GM18499 (cell line): ENCODE measurements around the gene RIMBP3C.
"Not testable (repeated sequence)": the region's sequence is repeated elsewhere in the genome, so short reads cannot be mapped to it uniquely, and the experiment has no call there.

Experiments used
- ATAC-seq: cut with Tn5 transposase; IDR thresholded peaks from one replicate; pipeline ENCODE4 v1.9.1; 2021; ENCODE audit warnings: moderate number of reproducible peaks; ENCODE audit not compliant: insufficient read depth, unreplicated experiment

Gene RIMBP3C

DNA sequence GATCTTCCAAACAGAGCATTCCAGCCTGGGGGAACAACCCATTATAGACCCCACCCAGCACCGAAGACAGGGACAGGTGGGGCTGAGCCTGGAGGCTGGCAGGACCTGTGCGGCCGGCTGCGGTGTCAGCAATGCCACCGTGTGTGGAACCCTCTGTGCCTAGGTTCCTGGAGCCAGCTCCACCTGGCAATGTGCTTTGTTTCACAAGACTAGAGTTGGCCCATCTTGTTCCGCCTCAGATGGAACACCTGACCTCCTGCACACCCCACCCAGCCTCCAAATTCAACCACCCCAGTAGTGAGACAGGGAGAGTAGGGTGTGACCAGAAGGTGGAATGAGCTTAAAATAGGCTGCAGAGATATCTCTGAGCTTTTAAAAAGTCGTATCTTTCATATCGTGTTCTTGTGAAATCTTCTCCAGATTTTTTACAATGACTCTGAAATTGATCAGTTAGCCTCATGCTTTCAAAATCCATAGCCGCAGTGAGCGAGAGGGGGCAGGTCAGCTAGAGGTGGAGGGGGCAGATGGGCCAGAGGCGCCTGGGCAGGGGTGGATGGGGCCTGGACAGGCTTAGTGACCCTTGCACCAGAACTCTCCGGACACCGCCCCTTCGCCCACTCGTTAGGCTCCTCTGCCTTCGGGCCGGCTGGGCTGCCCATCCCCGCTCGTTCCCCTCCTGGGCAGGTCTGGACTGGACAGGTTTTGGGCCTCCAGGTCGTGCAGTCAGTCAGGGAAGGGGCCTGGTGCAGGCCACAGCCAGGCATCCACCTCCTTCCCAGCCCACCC, 18.2 kb downstream of the RIMBP3C start:
- ATAC-seq, result not testable (repeated sequence)

- ATAC-seq, result not testable (repeated sequence)
These were observed 19.7 kb downstream of the RIMBP3C start for GRCh38 chr22:21531525-21531924.

- ATAC-seq, result not testable (repeated sequence)
These were observed 24.4 kb downstream of the RIMBP3C start for GRCh38 chr22:21526705-21527500.

DNA sequence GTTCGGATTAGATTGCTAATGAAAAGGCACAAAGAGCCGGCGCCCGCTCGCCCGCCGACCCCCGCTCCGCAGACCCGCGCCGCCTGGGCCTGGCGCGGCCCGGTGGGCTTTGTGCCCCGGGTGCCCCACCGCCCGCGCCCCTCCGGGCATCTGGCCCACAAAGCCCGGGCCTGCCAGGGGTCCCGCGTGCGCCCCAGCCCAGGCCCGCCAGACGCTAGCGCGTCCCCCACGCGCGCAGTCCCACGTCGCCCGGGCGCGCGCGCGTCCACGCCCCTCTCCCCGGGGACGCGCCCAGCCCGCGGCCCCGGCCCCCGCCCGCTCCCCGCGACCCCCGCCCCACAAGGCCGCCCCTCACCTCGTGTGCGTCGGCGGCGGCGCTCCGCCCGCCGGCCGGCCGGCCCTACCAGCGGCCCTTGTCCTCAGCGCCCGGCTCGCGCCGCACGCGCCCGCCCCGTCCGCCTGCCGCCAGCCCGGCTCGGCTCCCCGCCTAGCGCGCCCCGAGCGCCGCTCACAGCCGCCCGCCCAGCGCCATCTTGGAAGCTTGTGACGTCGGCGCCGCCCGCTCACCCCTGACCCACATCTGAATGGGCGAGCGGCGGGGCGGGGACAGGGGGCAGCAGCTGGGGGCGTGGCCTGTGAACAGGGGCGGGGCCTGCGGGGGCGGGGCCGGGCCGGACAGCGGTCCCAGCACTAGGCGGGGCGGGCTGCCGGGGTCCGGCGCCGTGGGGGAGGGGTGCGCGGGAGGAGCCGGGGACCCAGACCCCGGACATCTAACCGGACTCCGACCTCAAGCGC, 34.1 kb downstream of the RIMBP3C start:
- ATAC-seq, result not testable (repeated sequence)

DNA sequence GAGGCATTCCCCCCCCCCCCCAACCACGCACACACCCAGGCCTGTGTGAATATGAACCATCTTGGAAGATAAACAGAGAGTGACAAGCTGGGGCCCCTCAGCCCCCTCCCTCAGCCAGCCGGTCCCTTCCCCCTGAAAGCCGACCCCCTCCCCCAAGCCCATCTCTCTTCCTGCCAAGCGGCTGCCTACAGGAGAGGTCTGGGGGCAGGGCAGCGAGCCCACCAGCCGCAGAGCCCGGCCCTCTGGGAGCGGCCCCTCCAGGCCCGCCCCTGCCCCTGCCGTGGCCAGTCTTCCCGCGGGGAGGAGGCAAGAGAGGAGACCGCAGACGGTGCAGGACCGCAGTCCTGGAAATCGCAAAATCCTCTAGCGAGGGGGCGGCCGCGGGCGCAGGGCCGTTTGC, 34.7 kb downstream of the RIMBP3C start:
- not testable (repeated sequence) for ATAC-seq

DNA sequence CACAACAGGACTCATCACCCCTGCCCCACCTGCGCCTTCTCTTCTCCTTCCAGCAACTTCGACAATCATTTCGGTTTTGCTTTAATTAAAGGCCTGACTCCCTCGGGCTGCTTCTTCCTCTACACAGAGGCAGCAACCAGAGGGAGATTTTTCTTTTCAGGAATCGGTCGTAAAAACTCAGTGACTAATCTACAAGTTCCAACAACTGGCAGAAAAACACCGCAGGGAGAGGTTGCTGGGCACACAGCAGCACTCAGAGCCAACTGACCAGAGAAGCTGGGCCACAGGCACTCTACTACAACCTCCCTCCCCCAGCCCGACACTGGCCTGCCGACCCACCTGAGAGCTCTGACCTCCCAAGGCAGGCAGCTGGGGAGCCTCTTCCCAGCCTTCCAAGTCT, 36.0 kb downstream of the RIMBP3C start:
- not testable (repeated sequence) for ATAC-seq

- ATAC-seq, result not testable (repeated sequence)
These were observed 37.1 kb downstream of the RIMBP3C start for GRCh38 chr22:21514117-21514516.

- ATAC-seq, result not testable (repeated sequence)
These were observed 39.2 kb downstream of the RIMBP3C start for GRCh38 chr22:21512022-21512421.

- ATAC-seq, result not testable (repeated sequence)
These were observed 40.9 kb downstream of the RIMBP3C start for GRCh38 chr22:21510397-21510796.

DNA sequence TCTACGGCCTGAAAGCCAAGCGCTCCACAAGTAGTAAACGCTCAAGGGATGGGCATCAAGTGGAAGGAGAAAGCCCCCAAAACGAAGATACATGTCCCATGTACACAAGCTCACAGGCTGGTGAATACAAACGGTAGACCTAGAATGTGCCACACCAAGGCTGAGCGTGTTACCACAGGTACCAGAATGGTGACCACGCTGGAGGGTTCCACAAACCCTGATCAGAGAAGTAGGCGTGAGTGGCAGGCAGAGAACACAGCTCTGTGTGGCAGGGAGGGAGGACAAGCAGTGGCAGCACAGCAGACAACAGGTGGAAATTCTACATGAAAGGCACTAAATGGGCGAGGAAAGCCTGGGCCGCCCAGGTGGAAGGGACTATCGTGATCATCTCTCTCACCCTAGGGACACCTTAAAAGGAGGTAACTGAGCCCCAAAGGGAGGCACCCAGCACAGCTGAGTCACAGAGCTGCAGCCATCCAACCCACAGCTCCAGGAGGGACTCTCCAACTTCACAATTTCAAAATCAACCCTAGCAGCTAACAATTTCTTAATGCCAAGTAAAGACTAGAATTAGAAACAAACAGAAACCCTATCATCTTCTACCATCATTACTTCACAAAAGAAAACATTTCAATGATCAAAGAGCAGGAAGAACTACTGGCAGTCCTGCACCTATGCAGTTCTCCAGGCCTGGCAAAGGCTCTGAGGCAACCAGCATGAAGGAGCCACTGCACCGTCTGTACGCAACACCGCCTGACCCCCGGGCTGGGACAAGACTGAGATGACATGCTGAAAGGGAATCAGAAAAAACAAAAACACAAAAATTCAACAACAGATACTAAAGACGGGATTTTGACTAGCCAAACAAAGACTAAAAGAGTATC, 51.4 kb downstream of the RIMBP3C start:
- ATAC-seq, result not testable (repeated sequence)

GRCh38 chr22:21498489-21498888, 52.8 kb downstream of the RIMBP3C start:
- ATAC-seq, result not testable (repeated sequence)

DNA sequence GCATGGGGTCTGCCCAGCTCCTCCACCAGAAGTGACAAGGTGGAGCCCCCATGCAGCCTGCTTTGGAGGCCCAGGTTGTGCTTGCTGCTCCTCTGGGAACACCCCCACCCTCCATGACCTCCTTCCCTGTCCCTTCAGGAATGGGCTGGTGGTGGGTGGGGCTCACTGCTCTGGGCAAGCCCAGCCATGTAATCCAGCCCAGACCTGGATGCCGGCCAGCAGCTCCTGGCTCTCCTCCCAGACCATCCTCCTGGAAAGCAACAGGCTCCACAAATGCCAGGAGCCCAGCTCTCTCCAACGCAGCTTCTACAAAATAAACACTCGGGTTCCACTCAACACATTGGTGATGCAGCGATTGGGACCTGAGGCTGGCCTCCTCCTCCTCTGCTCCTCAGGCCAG, 53.3 kb downstream of the RIMBP3C start:
- ATAC-seq, result not testable (repeated sequence)
